Measurements from ENCODE around the gene LTB4R2.
A peak's percentile ranks its signal among the peaks of the same experiment; 100 is the strongest.

LTB4R2 gene

GRCh38 chr14:24277606-24278321 lies 32.2 kb upstream of the LTB4R2 start:
- DNase-seq: no peak

- no peak for DNase-seq
Measured at GRCh38 chr14:24278424-24278823, 31.5 kb upstream of the LTB4R2 start.

DNA sequence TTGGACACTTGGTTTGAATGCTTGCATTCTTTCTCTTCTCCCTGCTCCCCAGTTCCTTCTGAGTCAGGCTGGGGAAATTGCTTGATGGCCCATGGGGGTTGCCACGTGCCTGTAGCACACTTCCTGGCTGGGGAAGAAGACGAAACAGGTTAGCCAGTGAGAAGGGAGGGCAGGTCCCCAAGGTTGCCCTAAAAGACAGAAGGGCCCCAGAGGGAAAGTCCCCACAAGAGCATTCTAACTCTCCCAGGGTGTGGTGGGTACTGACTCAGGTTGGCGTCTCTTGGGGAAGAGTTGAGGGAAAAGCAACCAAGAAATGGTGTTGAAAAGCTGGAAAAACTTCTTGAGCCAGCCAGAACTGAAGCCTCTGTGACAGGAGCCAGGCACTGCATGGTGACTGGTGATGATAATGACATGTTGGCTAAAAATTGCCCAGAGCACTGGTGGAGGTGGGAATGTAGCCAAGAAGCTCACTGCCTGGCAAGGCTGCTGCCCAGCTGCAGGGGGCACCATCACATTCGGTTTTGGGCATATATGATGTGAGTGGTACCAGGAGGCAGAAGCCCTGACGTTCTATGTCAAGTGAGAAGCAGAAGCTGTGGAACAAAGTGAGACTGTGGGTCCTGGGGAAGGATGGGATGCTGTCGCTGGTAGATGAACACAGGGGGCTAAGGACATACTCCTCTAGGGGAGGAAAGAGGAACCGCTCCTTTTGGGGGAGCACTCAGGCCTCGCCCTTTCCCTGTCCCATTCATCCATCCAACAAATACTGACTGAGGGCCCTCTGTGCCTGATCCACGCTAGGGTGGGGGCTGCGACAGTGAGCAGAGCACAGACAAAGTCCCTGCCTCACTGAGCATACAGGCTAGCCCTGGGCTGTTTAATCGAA lies 30.4 kb upstream of the LTB4R2 start:
- peak; percentile 5 for DNase-seq

- no peak for DNase-seq
Measured at GRCh38 chr14:24280797-24281460, 29.0 kb upstream of the LTB4R2 start.

DNA sequence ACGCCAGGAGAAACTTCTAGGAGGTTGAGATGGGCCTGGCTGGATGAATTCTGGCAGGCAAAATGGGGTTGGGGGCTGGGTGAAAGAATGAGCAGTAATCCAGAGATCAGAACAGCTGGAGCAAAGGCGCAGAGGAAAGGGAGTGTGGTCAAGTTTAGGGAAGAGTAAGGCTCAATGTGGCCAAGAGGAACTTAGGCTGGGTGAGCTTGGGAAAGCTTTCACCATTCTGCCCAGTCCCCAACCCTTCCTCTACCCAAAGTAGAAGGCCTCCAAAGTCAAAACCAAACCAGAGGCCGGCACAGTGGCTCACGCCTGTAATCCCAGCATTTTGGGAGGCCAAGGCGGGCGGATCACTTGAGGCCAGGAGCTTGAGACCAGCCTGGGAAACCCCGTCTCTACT lies 28.3 kb upstream of the LTB4R2 start:
- no peak for DNase-seq

GRCh38 chr14:24282736-24283135 lies 27.2 kb upstream of the LTB4R2 start:
- no peak for DNase-seq

DNA sequence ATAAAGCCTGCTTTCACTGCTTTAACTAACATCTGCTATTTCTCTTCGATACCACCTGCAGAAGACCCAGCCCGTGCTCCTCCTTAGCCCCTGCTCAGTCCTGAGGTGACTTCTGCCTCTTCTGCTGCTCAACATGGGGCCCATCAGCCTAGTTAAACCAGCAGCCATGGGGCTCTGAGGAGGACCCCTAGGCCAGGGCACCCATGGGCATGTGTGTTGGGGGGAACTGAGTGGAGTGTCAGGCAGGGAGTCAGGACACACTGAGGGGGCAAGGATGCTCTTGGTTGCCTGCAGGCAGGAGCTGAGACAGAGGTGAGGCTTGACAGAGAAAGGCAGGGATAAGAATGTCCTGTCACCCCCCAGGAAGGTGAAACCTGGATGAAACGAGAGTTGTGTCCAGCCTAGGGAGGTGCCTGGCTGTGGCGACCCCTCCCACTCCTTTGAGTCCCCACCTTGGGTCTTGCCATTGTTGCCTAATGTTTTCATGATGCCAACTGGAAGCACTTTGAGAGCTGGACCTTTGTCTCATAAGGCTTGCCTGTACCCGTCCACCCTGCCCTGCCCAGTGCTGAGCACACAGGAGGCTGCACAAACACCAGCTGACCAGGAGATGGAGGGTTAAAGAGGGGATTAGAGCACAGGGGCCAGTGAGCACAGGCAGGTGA lies 26.0 kb upstream of the LTB4R2 start:
- no peak for DNase-seq

DNA sequence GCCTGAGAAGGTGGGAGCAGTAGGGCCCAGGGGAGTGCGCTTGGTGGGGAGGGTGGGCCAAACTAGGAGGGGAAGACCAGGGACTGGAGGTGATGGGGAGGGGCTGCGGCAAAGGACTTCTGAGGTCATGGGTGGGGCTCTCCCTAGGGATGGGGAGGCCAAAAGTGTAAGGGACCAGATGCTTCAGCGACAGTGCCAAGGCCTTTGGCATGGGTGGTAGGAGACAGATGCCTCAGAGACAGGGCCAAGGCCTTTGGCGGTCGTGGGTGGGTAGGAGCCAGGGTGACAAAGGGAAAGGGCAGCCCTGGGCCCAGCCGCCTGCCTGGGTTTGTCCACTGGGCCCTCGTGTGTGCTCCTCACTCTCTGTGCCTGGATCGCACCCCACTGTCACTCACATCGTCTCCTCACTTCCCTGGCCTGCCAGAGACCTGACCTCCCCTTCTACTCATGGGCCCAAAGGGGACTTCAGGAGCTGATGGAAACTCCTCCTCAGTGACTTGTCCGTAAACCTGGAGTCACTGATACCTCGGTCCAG lies 25.4 kb upstream of the LTB4R2 start:
- no peak for DNase-seq

DNA sequence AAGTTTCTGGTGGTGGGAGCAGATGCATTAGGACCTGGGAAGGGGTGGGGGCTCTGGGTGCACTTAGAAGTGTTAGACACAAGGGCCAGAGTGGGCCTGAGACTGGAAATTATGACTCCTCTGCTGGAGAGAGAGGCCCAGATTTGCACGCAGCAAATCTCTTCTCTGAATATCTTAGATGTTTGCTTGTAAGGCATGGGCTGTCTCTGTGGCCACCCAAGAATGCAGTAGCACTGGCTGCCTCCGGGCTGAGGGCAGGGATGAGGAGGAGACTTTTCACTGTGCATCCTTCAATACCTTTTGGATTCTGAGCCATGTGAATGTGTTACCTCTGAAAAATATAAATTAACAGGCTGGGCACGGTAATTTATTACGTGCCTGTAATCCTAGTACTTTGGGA lies 24.6 kb upstream of the LTB4R2 start:
- no peak for DNase-seq

DNA sequence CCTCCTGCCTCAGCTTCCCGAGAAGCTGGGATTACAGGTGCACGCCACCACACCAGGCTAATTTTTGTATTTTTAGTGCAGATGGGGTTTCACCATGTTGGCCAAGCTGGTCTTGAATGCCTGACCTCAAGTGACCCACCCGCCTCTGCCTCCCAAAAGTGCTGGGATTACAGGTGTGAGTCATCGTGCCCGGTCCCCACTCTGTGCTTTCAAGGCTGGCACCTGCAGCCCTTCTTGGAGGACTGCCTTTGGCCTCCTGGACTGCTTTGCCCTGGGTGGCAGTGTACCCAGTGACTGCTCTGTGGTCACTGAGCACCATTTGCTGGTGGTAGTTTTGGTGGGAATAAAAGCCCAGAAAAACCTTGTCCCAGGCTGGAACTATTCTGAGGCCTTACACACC lies 22.9 kb upstream of the LTB4R2 start:
- DNase-seq: no peak

DNA sequence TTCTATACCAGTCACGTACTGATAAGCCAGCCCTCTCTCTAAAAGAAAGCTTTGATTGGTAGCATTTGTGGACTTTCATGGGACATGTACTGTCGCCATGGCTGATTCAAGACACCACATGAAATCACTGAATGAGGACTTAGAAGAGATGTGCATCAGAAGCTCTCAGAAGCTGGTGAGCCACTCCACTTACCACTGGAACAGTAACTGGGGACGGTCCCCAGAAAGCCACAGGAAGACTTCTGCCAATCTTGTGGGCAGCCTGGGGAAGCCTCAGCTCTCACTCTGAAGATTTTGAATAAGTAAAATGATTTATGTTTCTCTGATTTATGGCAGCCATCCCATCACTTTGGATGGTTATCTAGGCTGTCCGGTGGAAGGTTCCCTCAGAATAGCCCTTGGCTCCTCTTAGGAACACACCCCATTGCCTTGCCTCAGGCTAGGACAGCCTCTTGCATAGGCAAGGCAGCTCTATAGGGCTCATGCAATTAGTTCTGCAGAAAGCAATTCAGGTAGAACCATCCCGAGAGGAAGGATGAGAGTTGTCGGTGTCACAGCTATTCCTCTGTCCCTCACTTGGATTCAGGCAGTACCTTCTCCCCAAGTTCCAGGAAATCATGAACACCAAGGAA lies 20.2 kb upstream of the LTB4R2 start:
- DNase-seq: no peak

GRCh38 chr14:24290746-24291145 lies 19.2 kb upstream of the LTB4R2 start:
- no peak for DNase-seq

- DNase-seq: no peak
Measured at GRCh38 chr14:24291446-24292117, 18.4 kb upstream of the LTB4R2 start.

- no peak for DNase-seq
Measured at GRCh38 chr14:24292118-24292807, 17.7 kb upstream of the LTB4R2 start.

DNA sequence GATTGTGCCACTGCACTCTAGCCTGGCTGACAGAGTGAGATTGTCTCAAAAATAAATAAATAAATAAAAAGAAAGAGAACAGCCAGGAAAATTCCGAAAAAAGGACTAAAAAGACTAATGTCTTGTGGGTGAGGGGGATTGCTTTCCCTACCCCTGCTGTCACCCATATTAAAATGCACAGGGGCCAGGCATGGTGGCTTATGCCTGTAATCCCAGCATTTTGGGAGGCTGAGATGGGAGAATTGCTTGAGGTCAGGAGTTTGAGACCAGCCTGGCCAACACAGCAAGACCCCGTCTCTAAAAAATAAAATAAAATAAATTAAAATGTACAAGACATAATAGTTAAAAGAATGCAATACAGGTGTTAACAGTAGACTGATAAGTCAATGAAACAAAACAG lies 16.4 kb upstream of the LTB4R2 start:
- no peak for DNase-seq

GRCh38 chr14:24296341-24297157 lies 13.4 kb upstream of the LTB4R2 start:
- DNase-seq: peak; percentile 58

- DNase-seq: peak; percentile 24
Measured at GRCh38 chr14:24297190-24297964, 12.6 kb upstream of the LTB4R2 start.

DNA sequence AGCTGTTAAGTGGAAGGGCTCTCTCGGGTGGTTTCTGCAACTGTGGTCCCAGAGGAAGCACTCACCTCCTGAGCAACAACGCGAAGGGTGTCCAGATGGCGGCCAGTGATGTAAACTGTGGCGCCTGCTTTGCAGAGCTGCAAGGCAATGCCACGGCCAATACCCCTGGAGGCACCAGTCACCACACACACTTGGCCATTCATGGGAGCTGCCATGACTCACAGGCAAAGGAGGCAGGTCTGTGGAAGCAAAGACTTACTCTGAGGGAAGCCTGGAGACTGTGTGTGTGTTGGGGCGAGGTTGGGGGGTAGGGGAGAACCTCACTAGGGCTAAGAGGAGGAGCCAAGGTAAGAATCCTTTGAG lies 11.1 kb upstream of the LTB4R2 start:
- no peak for DNase-seq
